ENCODE measurements around the gene TUBA3D.
"Not testable (repeated sequence)": the region's sequence is repeated elsewhere in the genome, so short reads cannot be mapped to it uniquely, and the experiment has no call there.

The TUBA3D gene

GRCh38 chr2:131475831-131476230 is at the start of gene TUBA3D:
Gene TUBA3D, plus strand, starts transcription at chr2:131476119. Its CDS starts 81 bp downstream, at chr2:131476200.
- Mint-ChIP-seq H3K4me3 (no peak within 1 kb of the TSS), H3K27me3 (no peaks in the 10 kb centered on the region), H3K4me1 (ENCODE audit: low read depth) (no peaks in the 10 kb centered on the region), H3K9me3 (no peaks in the 10 kb centered on the region), H3K36me3 (ENCODE audit: low read depth) (peaks cover 5% of the 10 kb centered on the region), H3K27ac (no peak within 1 kb of the TSS)

DNA sequence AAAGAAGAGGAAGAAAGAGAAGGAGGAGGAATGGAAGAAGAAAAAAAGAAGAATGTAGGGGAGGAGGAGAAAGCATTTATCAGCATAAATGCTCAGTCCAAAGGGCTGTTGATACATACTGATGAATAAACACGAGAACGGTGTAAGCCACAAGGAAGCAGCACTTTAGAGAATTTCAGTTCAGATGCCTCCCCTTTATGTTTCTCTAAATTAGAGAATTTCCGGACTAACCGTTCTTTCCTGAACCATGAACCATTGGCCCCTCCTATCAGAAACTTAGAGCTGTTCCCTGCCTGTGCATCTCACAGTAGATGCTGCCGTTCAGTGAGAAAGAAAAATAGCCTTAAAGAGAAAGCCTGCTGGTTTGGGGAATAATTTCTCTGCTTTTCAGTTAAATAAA is 49.2 kb upstream of the TUBA3D start:
- Mint-ChIP-seq H3K27ac (no peak overlapping the region), H3K4me1 (ENCODE audit: low read depth) (peaks cover 10% of the 10 kb centered on the region), H3K4me3 (no peak overlapping the region), H3K36me3 (ENCODE audit: low read depth) (no peaks in the 10 kb centered on the region), H3K9me3 (no peaks in the 10 kb centered on the region), H3K27me3 (peaks cover 79% of the 10 kb centered on the region)

DNA sequence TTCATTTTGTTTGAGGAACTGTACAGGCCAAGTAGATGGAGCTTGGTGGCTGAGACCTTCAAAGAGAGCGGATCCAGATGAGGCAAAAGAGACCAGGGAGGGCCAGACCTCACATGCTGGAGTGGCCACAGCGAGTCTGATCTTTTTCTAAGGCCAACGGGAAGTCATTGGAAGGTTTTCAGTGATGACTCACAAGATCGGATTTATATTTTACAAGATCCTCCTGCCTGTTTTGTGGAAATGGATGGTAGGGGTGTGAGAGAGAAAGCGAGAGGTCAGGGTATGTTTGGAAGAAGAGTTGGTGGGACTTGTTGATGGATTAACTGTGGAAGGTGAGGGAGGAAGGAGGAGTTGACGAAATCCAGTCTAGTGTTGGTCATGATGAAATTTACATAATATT is 44.6 kb upstream of the TUBA3D start:
- Mint-ChIP-seq H3K27ac (no peak overlapping the region), H3K9me3 (no peaks in the 10 kb centered on the region), H3K4me3 (no peak overlapping the region), H3K4me1 (ENCODE audit: low read depth) (peaks cover 3% of the 10 kb centered on the region), H3K27me3 (peaks cover 57% of the 10 kb centered on the region), H3K36me3 (ENCODE audit: low read depth) (no peaks in the 10 kb centered on the region)

- Mint-ChIP-seq H3K27me3 (peaks cover 17% of the 10 kb centered on the region), H3K27ac (peak overlapping the region; percentile 13), H3K4me3 (peak overlapping the region; percentile 3), H3K4me1 (ENCODE audit: low read depth) (peaks cover 12% of the 10 kb centered on the region)
- H3K9me3 Mint-ChIP-seq; H3K36me3 Mint-ChIP-seq (ENCODE audit: low read depth): not testable (repeated sequence)
Measured at GRCh38 chr2:131440742-131441468, 35.0 kb upstream of the TUBA3D start.

DNA sequence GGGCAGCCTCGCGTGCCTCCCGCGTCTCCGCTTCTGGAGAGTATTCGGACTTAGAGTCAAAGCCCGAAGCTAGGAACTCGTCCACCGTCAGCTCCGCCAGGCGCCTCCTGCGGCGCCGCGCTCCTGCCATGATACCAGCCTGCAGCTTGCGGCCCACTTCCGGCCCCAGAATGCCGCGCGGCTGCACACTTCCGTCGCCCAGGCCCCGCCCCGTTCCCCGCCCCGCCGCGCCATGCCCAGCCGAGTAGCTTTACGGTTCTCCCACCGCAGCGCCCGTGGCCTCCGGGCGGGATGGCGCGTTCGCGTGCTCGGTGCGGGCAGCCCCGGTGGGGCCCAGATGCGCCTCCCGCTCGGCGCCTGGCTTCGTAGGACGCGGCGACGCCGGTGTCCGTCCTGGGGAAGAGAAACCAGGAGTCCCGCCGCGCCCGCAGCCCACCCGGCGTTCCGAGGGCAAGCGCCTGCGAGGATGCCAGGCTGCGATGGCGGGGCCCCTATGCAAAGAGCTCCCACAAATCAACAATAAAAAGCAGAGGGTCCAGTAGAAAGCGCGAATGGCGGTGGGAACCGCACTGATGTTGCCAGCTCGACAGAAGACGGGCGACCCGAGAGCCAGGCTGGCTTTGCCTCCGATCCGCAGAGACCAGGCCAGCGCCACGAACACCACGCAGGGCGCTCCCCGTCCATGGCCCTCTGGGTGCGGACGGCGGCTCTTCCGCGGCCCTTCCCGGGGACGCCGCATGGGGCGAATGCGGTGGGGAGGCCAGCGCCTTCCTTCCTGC is 31.0 kb upstream of the TUBA3D start:
- peaks cover 19% of the 10 kb centered on the region for H3K27me3 Mint-ChIP-seq

DNA sequence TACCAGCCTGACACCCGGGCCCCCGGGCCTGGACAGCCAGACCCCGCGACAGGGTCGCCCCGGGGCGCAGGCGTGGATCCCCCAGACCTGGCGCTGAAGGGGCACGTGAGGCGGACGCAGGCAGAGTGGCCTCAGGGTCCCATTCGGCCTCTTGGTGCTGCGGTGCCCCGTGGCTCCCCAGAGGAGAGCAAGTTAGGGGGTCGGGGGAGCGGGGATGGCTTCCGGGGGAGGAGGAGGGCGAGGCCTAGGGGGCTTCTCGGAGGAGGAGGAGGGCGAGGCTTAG is 30.5 kb upstream of the TUBA3D start:
- peaks cover 10% of the 10 kb centered on the region for H3K4me1 Mint-ChIP-seq (ENCODE audit: low read depth)
- H3K27me3 Mint-ChIP-seq: peaks cover 20% of the 10 kb centered on the region
- H3K9me3 Mint-ChIP-seq; H3K4me3 Mint-ChIP-seq; H3K36me3 Mint-ChIP-seq (ENCODE audit: low read depth); H3K27ac Mint-ChIP-seq: not testable (repeated sequence)

More for the DNA sequence above, 31.0 kb upstream of the TUBA3D start:
- H3K9me3 Mint-ChIP-seq; H3K36me3 Mint-ChIP-seq (ENCODE audit: low read depth); H3K4me3 Mint-ChIP-seq; H3K27ac Mint-ChIP-seq: not testable (repeated sequence)
- peaks cover 12% of the 10 kb centered on the region for H3K4me1 Mint-ChIP-seq (ENCODE audit: low read depth)

DNA sequence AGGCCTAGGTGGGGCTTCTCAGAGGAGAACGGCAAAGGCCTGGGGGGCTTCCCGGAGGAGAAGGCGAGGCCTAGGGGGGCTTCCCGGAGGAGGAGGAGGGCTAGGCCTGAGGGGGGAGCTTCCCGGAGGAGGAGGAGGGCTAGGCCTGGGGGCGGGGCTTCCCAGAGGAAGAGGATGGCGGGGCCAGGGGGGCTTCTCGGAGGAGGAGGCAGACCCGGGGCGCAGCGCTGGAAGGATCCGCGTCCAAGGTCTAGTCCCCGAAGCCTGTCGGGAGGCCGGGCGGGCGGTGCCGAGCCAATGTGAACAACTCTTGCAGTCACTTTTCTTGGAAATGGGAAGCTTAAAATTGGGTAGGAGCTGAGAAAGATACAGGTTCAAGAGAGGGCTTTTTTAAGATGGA is 30.0 kb upstream of the TUBA3D start:
- H3K9me3 Mint-ChIP-seq: no peaks in the 10 kb centered on the region
- no peak overlapping the region for H3K27ac Mint-ChIP-seq
- peaks cover 16% of the 10 kb centered on the region for H3K27me3 Mint-ChIP-seq
- no peaks in the 10 kb centered on the region for H3K36me3 Mint-ChIP-seq (ENCODE audit: low read depth)
- H3K4me3 Mint-ChIP-seq: no peak overlapping the region
- H3K4me1 Mint-ChIP-seq (ENCODE audit: low read depth): peaks cover 6% of the 10 kb centered on the region

DNA sequence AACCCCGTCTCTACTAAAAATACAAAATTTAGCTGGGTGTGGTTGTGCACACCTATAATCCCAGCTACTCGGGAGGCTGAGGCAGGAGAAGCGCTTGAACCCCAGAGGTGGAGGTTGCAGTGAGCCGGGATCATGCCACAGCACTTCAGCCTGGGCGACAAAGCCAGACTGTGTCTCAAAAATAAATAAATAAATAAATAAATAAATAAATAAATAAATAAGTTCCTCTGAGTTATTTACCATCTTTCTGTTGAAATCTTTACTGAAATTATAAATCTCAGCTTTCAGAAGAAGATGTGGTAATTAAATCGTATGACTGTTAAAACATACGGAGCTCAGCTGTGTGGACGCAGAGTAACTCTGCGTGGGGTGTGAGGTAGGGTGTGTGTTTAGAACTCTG is 27.9 kb upstream of the TUBA3D start:
- H3K27ac Mint-ChIP-seq; H3K4me3 Mint-ChIP-seq; H3K4me1 Mint-ChIP-seq (ENCODE audit: low read depth); H3K9me3 Mint-ChIP-seq; H3K36me3 Mint-ChIP-seq (ENCODE audit: low read depth): not testable (repeated sequence)
- peaks cover 14% of the 10 kb centered on the region for H3K27me3 Mint-ChIP-seq

DNA sequence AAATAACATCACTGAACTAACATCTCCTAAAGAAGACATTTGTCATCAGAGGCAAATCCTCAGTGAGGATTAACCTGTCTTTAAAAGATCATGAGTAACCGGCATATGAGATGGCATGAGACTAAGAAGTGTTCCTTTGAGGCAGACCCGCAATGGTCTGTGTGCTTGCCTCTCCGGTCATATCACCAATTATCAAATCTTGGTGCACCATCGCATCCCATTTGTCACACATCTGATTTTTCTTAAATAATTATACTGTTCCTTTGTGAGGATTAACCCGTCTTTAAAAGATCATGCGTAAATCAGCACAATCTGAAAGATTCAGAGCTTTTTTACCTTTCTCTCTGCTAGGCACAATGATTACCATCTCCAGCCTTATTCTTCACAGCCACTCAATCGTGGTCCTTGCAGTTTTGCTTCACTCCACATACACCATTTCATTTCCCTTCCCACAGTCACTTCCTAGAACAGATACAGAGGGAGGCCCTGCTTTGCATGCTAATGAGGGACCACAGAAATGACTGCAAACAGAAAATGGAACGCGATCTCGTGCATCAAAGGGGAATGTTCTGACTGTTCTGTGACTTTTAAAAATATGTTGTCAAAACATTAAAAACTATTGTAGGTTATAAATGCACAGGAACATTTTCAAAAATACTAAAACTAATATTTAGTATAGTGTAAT is 24.5 kb upstream of the TUBA3D start:
- not testable (repeated sequence) for H3K4me3 Mint-ChIP-seq

DNA sequence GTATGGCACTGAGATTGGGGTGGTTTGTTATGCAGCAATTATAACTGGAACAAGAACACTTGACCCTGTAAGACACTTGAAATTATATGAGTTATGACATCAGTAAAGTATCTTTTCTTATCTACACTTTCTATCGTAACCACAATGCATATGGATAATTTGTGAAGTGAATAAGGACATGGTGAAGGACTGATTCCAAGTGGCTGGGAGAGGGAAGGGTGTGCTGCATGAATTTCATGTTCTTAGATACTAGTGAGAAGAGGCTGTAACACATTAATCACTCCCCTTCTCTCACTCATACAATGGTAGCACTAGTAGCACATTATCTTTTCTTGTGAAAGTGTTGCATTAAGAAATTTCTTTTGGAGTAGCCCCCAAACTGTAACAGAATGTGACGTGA is 21.0 kb upstream of the TUBA3D start:
- not testable (repeated sequence) for H3K36me3 Mint-ChIP-seq (ENCODE audit: low read depth); H3K4me3 Mint-ChIP-seq; H3K27ac Mint-ChIP-seq; H3K4me1 Mint-ChIP-seq (ENCODE audit: low read depth); H3K9me3 Mint-ChIP-seq
- peaks cover 22% of the 10 kb centered on the region for H3K27me3 Mint-ChIP-seq

More for the DNA sequence above, 24.5 kb upstream of the TUBA3D start:
- H3K4me1 Mint-ChIP-seq (ENCODE audit: low read depth); H3K36me3 Mint-ChIP-seq (ENCODE audit: low read depth); H3K9me3 Mint-ChIP-seq; H3K27ac Mint-ChIP-seq: not testable (repeated sequence)
- H3K27me3 Mint-ChIP-seq: peaks cover 24% of the 10 kb centered on the region

DNA sequence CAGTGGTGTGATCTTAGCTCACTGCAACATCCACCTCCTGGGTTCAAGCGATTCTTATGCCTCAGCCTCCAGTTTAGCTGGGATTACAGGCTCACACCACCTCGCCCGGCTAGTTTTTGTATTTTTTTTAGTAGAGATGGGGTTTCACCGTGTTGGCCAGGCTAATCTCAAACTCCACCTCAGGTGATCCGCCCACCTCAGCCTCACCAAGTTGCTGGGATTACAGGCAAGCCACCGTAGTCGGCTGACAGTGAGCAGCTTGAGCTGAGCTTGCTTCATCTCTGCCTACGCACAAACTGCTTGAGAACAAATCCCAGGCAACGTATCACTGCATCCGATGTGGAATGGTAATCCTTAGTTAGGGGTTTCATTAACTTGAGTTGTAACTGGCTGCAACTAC is 8.2 kb upstream of the TUBA3D start:
- not testable (repeated sequence) for H3K4me1 Mint-ChIP-seq (ENCODE audit: low read depth); H3K9me3 Mint-ChIP-seq; H3K27ac Mint-ChIP-seq; H3K36me3 Mint-ChIP-seq (ENCODE audit: low read depth); H3K27me3 Mint-ChIP-seq; H3K4me3 Mint-ChIP-seq

GRCh38 chr2:131470944-131471343 is 5.0 kb upstream of the TUBA3D start:
- not testable (repeated sequence) for H3K9me3 Mint-ChIP-seq; H3K27ac Mint-ChIP-seq; H3K4me1 Mint-ChIP-seq (ENCODE audit: low read depth); H3K36me3 Mint-ChIP-seq (ENCODE audit: low read depth); H3K27me3 Mint-ChIP-seq; H3K4me3 Mint-ChIP-seq

GRCh38 chr2:131471624-131472023 is 4.3 kb upstream of the TUBA3D start:
- not testable (repeated sequence) for H3K9me3 Mint-ChIP-seq; H3K4me1 Mint-ChIP-seq (ENCODE audit: low read depth); H3K4me3 Mint-ChIP-seq; H3K27ac Mint-ChIP-seq; H3K27me3 Mint-ChIP-seq; H3K36me3 Mint-ChIP-seq (ENCODE audit: low read depth)

GRCh38 chr2:131473266-131473665 is 2.7 kb upstream of the TUBA3D start:
- not testable (repeated sequence) for H3K36me3 Mint-ChIP-seq (ENCODE audit: low read depth); H3K9me3 Mint-ChIP-seq; H3K27ac Mint-ChIP-seq; H3K27me3 Mint-ChIP-seq; H3K4me1 Mint-ChIP-seq (ENCODE audit: low read depth); H3K4me3 Mint-ChIP-seq

DNA sequence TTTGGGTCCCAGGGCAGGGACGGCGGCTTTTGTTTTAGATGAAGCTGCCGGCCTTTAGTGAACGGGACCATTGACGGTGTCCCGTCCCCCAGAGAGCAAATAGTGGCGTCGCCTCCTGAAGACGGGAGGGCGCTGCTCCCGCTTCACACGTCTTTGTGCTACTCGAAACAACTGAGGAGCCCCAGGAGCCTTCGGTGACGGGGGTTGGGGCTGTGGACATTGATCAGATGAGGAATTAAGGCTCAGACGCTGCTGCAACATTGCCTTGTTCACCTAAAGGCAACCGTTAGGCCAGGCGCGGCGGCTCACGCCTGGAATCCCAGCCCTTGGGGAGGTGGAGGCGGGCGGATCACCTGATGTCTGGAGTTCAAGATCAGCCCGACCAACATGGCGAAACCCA is 444 bp downstream of the TUBA3D start:
- not testable (repeated sequence) for H3K4me1 Mint-ChIP-seq (ENCODE audit: low read depth); H3K36me3 Mint-ChIP-seq (ENCODE audit: low read depth); H3K9me3 Mint-ChIP-seq; H3K4me3 Mint-ChIP-seq; H3K27ac Mint-ChIP-seq; H3K27me3 Mint-ChIP-seq

- not testable (repeated sequence) for H3K36me3 Mint-ChIP-seq (ENCODE audit: low read depth); H3K4me1 Mint-ChIP-seq (ENCODE audit: low read depth); H3K4me3 Mint-ChIP-seq; H3K27ac Mint-ChIP-seq; H3K9me3 Mint-ChIP-seq; H3K27me3 Mint-ChIP-seq
Measured at GRCh38 chr2:131477227-131477626, 1.3 kb downstream of the TUBA3D start.
